ENCODE data around the gene TNNT1. TPM values are rescaled to one million over a fixed set of nuclear protein-coding genes. Genes with fewer than 3 reads are reported as not detected.

Gene TNNT1
- total RNA-seq, 1 donor from 2014 or later: 140 TPM

- Histone ChIP-seq H3K27ac (replicated peaks) (peak overlapping the region; percentile 95), H3K4me3 (peak overlapping the region; percentile 98), H3K9me3 (replicated peaks) (no peaks in the 10 kb centered on the region), H3K36me3 (peaks cover 11% of the 10 kb centered on the region), H3K4me1 (peaks cover 73% of the 10 kb centered on the region), H3K27me3 (ENCODE audit: low read depth) (no peaks in the 10 kb centered on the region)
- DNase-seq: no peak
- TF ChIP-seq CTCF (IDR thresholded peaks at IDR 0.05; ENCODE audit: borderline replicate concordance): no peak
- intact Hi-C loops (cut with micrococcal nuclease): no loop called here
These were observed 33.5 kb downstream of the TNNT1 start for GRCh38 chr19:55115446-55116065.

- H3K4me1 ChIP-seq: peaks cover 73% of the 10 kb centered on the region
- intact Hi-C loops (cut with micrococcal nuclease): no loop called here
- DNase-seq: no peak
- no peaks in the 10 kb centered on the region for H3K27me3 ChIP-seq (ENCODE audit: low read depth)
- H3K4me3 ChIP-seq: peak overlapping the region; percentile 98
- H3K36me3 ChIP-seq: peaks cover 19% of the 10 kb centered on the region
- no peaks in the 10 kb centered on the region for H3K9me3 ChIP-seq (replicated peaks)
- no peak for TF ChIP-seq CTCF (IDR thresholded peaks at IDR 0.05; ENCODE audit: borderline replicate concordance)
- peak overlapping the region; percentile 95 for H3K27ac ChIP-seq (replicated peaks)
These were observed 34.4 kb downstream of the TNNT1 start for GRCh38 chr19:55114566-55115145.

GRCh38 chr19:55113570-55114039, 35.4 kb downstream of the TNNT1 start:
- TF ChIP-seq CTCF (IDR thresholded peaks at IDR 0.05; ENCODE audit: borderline replicate concordance): no peak
- H3K4me1 ChIP-seq: peaks cover 73% of the 10 kb centered on the region
- H3K27me3 ChIP-seq (ENCODE audit: low read depth): no peaks in the 10 kb centered on the region
- peak overlapping the region; percentile 98 for H3K4me3 ChIP-seq
- H3K27ac ChIP-seq (replicated peaks): peak overlapping the region; percentile 95
- H3K36me3 ChIP-seq: peaks cover 28% of the 10 kb centered on the region
- intact Hi-C loops (cut with micrococcal nuclease): no loop called here
- H3K9me3 ChIP-seq (replicated peaks): no peaks in the 10 kb centered on the region
- DNase-seq: peak; percentile 93

GRCh38 chr19:55112777-55113569, 36.0 kb downstream of the TNNT1 start:
- peak overlapping the region; percentile 95 for H3K27ac ChIP-seq (replicated peaks)
- no peak for DNase-seq
- peaks cover 66% of the 10 kb centered on the region for H3K4me1 ChIP-seq
- H3K36me3 ChIP-seq: peaks cover 32% of the 10 kb centered on the region
- H3K9me3 ChIP-seq (replicated peaks): no peaks in the 10 kb centered on the region
- H3K4me3 ChIP-seq: peak overlapping the region; percentile 98
- peak; percentile 23 for TF ChIP-seq CTCF (IDR thresholded peaks at IDR 0.05; ENCODE audit: borderline replicate concordance)
- H3K27me3 ChIP-seq (ENCODE audit: low read depth): no peaks in the 10 kb centered on the region
- intact Hi-C loops (cut with micrococcal nuclease): no loop called here

GRCh38 chr19:55112246-55112776, 36.7 kb downstream of the TNNT1 start:
- TF ChIP-seq CTCF (IDR thresholded peaks at IDR 0.05; ENCODE audit: borderline replicate concordance): no peak
- Histone ChIP-seq H3K36me3 (peaks cover 32% of the 10 kb centered on the region), H3K27me3 (ENCODE audit: low read depth) (no peaks in the 10 kb centered on the region), H3K4me3 (peak overlapping the region; percentile 98), H3K27ac (replicated peaks) (peak overlapping the region; percentile 95), H3K4me1 (peaks cover 64% of the 10 kb centered on the region), H3K9me3 (replicated peaks) (no peaks in the 10 kb centered on the region)
- DNase-seq: no peak
- intact Hi-C loops (cut with micrococcal nuclease): no loop called here
